H1 (cell line): ENCODE results near the gene THRB. TPM values are rescaled to one million over a fixed set of nuclear protein-coding genes. Genes with fewer than 3 reads are reported as not detected.

Experiments used
- CTCF ChIA-PET: fragments of 300-600 bp; sonication (Branson Sonifier 250); formaldehyde crosslinking; loops from one replicate; lab custom pipeline; 2021; ENCODE audit not compliant: partially characterized antibody; lab: Charles Lee
- POLR2A ChIA-PET: fragments of 300-600 bp; sonication (Branson Sonifier 250); formaldehyde crosslinking; loops from one replicate; lab custom pipeline; 2021; ENCODE audit warnings: inconsistent platforms; ENCODE audit not compliant: partially characterized antibody; lab: Charles Lee
- DNase-seq, 2 experiments: peaks; one replicate each; pipeline versions ENCODE4 v3.0.0 to v3.0.0-alpha.2; 2010 to 2022; ENCODE audit warnings: low spot score in 2 of 2, low read depth in 1 of 2, mixed read lengths in 1 of 2
- FAIRE-seq: peaks from 2 replicates; lab custom pipeline; 2011; peaks lifted over from hg19 to GRCh38; lab: Jason Lieb, UNC
- H2AFZ ChIP-seq: 2 replicates; pipeline ENCODE4 v1.8.1; 2012; ENCODE audit warnings: low read length, inconsistent platforms
- H2AK5ac ChIP-seq: 2 replicates; pipeline ENCODE4 v1.6.1; 2013; ENCODE audit warnings: low read depth, low read length
- H2BK120ac ChIP-seq: replicated peaks from 2 replicates; pipeline ENCODE3; 2013; ENCODE audit warnings: low read depth, low read length, inconsistent platforms
- H2BK12ac ChIP-seq: 2 replicates; pipeline ENCODE4 v1.6.1; 2013; ENCODE audit warnings: low read depth, low read length
- H2BK15ac ChIP-seq: 2 replicates; pipeline ENCODE4 v1.6.1; 2013; ENCODE audit warnings: low read length
- H2BK20ac ChIP-seq: 2 replicates; pipeline ENCODE4 v1.6.1; 2013; ENCODE audit warnings: low read length
- H2BK5ac ChIP-seq: 2 replicates; pipeline ENCODE4 v1.6.1; 2013; ENCODE audit warnings: low read depth, low read length
- H3K14ac ChIP-seq: 2 replicates; pipeline ENCODE4 v1.6.1; 2013; ENCODE audit warnings: inconsistent platforms; ENCODE audit not compliant: insufficient read length
- H3K18ac ChIP-seq: 2 replicates; pipeline ENCODE4 v1.6.1; 2013; ENCODE audit warnings: low read length; ENCODE audit errors: extremely low read depth
- H3K23ac ChIP-seq: 2 replicates; pipeline ENCODE4 v1.6.1; 2013; ENCODE audit warnings: inconsistent platforms; ENCODE audit not compliant: insufficient read length
- H3K23me2 ChIP-seq: 2 replicates; pipeline ENCODE4 v1.6.1; 2013; ENCODE audit warnings: low read depth, low read length
- H3K27ac ChIP-seq: 2 replicates; pipeline ENCODE4 v1.6.1; 2011; ENCODE audit warnings: low read depth, low read length, inconsistent platforms
- H3K27me3 ChIP-seq, 4 experiments: replicated peaks in 1 of 4; 1 replicate in 1 of 4; 2 replicates in 3 of 4; pipeline versions ENCODE4 v1.6.1 to v1.8.1; 2011 to 2013; ENCODE audit warnings: low read length in 3 of 4, mild to moderate bottlenecking in 3 of 4, inconsistent platforms in 2 of 4, mixed read lengths in 2 of 4, moderate library complexity in 1 of 4; ENCODE audit not compliant: control insufficient read depth in 3 of 4, insufficient read depth in 3 of 4; ENCODE audit errors: extremely low read depth in 1 of 4
- H3K36me3 ChIP-seq, 4 experiments: 2 replicates each; pipeline versions ENCODE4 v1.6.1 to v1.8.1; 2011 to 2013; ENCODE audit warnings: mild to moderate bottlenecking in 4 of 4, low read length in 3 of 4, moderate library complexity in 2 of 4, control low read depth in 1 of 4, inconsistent platforms in 1 of 4; ENCODE audit not compliant: insufficient read depth in 4 of 4, control insufficient read depth in 2 of 4
- H3K4ac ChIP-seq: replicated peaks from 2 replicates; pipeline ENCODE3; 2013; ENCODE audit warnings: low read length, low read depth, mixed read lengths, inconsistent platforms; ENCODE audit not compliant: insufficient read length
- H3K4me1 ChIP-seq, 4 experiments: replicated peaks in 1 of 4; 1 replicate in 1 of 4; 2 replicates in 3 of 4; pipeline versions ENCODE4 v1.6.1 to v1.8.1; 2011 to 2013; ENCODE audit warnings: low read length in 3 of 4, inconsistent platforms in 2 of 4, mixed read lengths in 1 of 4; ENCODE audit not compliant: insufficient read depth in 4 of 4, control insufficient read depth in 3 of 4
- H3K4me2 ChIP-seq, 2 experiments: 2 replicates each; pipeline versions ENCODE4 v1.6.1 to v1.8.1; 2011 to 2013; ENCODE audit warnings: low read depth in 2 of 2, low read length in 2 of 2, control low read depth in 1 of 2, inconsistent platforms in 1 of 2, mild to moderate bottlenecking in 1 of 2; ENCODE audit not compliant: insufficient read depth in 1 of 2
- H3K4me3 ChIP-seq, 4 experiments: fragments of 200-600, 300-600 bp in 1 of 4; sonication (generic), shearing (Covaris generic), sonication (Bioruptor Twin) in 1 of 4; 2 replicates each; pipeline versions ENCODE4 v1.5.1 to v1.8.1; 2011 to 2016; ENCODE audit warnings: low read length in 4 of 4, low read depth in 3 of 4, control low read depth in 2 of 4, inconsistent platforms in 2 of 4, mild to moderate bottlenecking in 2 of 4, mixed read lengths in 1 of 4, moderate library complexity in 1 of 4; ENCODE audit not compliant: insufficient read depth in 2 of 4; ENCODE audit errors: extremely low read depth in 1 of 4
- H3K56ac ChIP-seq: replicated peaks from 2 replicates; pipeline ENCODE3; 2013; ENCODE audit warnings: low read depth, mild to moderate bottlenecking, mixed read lengths, low read length, inconsistent platforms; ENCODE audit not compliant: insufficient read length
- H3K79me1 ChIP-seq: 2 replicates; pipeline ENCODE4 v1.6.1; 2013; ENCODE audit warnings: low read depth, low read length, control low read depth
- H3K79me2 ChIP-seq, 2 experiments: 2 replicates each; pipeline versions ENCODE4 v1.6.1 to v1.8.1; 2012 to 2013; ENCODE audit warnings: low read length in 2 of 2, mild to moderate bottlenecking in 2 of 2, inconsistent platforms in 1 of 2; ENCODE audit not compliant: insufficient read depth in 2 of 2, control insufficient read depth in 1 of 2
- H3K9ac ChIP-seq, 4 experiments: replicated peaks in 1 of 4; 1 replicate in 1 of 4; 2 replicates in 3 of 4; pipeline versions ENCODE4 v1.6.1 to v1.8.1; 2011 to 2013; ENCODE audit warnings: low read depth in 3 of 4, low read length in 3 of 4, control low read depth in 2 of 4, mild to moderate bottlenecking in 2 of 4, moderate library complexity in 2 of 4, inconsistent platforms in 1 of 4; ENCODE audit errors: extremely low read depth in 1 of 4
- H3K9me3 ChIP-seq, 2 experiments: 2 replicates each; pipeline versions ENCODE4 v1.6.1 to v1.8.1; 2012 to 2013; ENCODE audit warnings: mild to moderate bottlenecking in 2 of 2, moderate library complexity in 2 of 2, control low read depth in 1 of 2, inconsistent platforms in 1 of 2, low read depth in 1 of 2, low read length in 1 of 2, mixed read lengths in 1 of 2; ENCODE audit not compliant: insufficient read depth in 2 of 2
- H4K20me1 ChIP-seq, 2 experiments: replicated peaks in 1 of 2; 2 replicates each; pipeline versions ENCODE3 to v1.8.1; 2011 to 2013; ENCODE audit warnings: inconsistent platforms in 2 of 2, low read length in 2 of 2, mild to moderate bottlenecking in 1 of 2; ENCODE audit not compliant: insufficient read depth in 2 of 2, control insufficient read depth in 1 of 2
- H4K5ac ChIP-seq: 2 replicates; pipeline ENCODE4 v1.6.1; 2013; ENCODE audit warnings: low read length, low read depth, mixed read lengths, inconsistent platforms; ENCODE audit not compliant: insufficient read length
- H4K8ac ChIP-seq: 2 replicates; pipeline ENCODE4 v1.8.0; 2013; ENCODE audit warnings: mild to moderate bottlenecking, moderate library complexity, low read length, inconsistent platforms; ENCODE audit not compliant: insufficient read depth; ENCODE audit errors: extremely low read depth
- H4K91ac ChIP-seq: replicated peaks from 2 replicates; pipeline ENCODE3; 2013; ENCODE audit warnings: low read length, mixed read lengths, inconsistent platforms; ENCODE audit not compliant: insufficient read length
- MAFK ChIP-seq: IDR thresholded peaks from 2 replicates; pipeline ENCODE4 v1.6.1; 2012; ENCODE audit warnings: low read depth, mild to moderate bottlenecking, improper control_type of control experiment, low read length
- RAD21 ChIP-seq, 2 experiments: IDR thresholded peaks in 1 of 2; conservative IDR thresholded peaks in 1 of 2; 2 replicates each; pipeline ENCODE4 v1.6.1; 2011; ENCODE audit warnings: low read depth in 2 of 2, low read length in 2 of 2, improper control_type of control experiment in 1 of 2, inconsistent platforms in 1 of 2, mild to moderate bottlenecking in 1 of 2, moderate library complexity in 1 of 2
- RFX5 ChIP-seq: IDR thresholded peaks from 2 replicates; pipeline ENCODE4 v1.6.1; 2011; ENCODE audit warnings: low read depth, low read length, improper control_type of control experiment, borderline replicate concordance
- WGBS, 2 experiments: shearing (Covaris generic) in 1 of 2; methylation state at CpG; one replicate each; pipeline versions ENCODE4 v1.1.6 to v1.1.7; 2013 to 2015; ENCODE audit warnings: low lambda C conversion rate in 2 of 2, mixed read lengths in 2 of 2, inconsistent platforms in 1 of 2, low coverage in 1 of 2, missing lambda C conversion rate in 1 of 2; ENCODE audit not compliant: insufficient replicate concordance in 2 of 2, insufficient coverage in 1 of 2, insufficient read length in 1 of 2; ENCODE audit errors: extremely low coverage in 1 of 2, missing lambda C conversion rate in 1 of 2; 5-methylcytosine and 5-hydroxymethylcytosine counted together
- polyA plus RNA-seq, 7 experiments: library from polyadenylated mRNA; depleted of rRNA in 3 of 7; stranded (reverse) in 5 of 7; unstranded in 2 of 7; fragments of >200 nt in 5 of 7; fragments of 200-250 nt in 2 of 7; gene quantifications; 1 replicate in 5 of 7; 2 replicates in 1 of 7; 4 replicates in 1 of 7; pipeline versions ENCODE4 v1.2.1 to v1.2.3, GENCODE V29; 2011 to 2013; ENCODE audit warnings: missing spikeins in 2 of 7, mixed read lengths in 2 of 7
- total RNA-seq: library from RNA; stranded (reverse); fragmentation: NEBNext Ultra II Directional; extraction: Animal tissue kit (Norgen Biotek cat#: 25700); gene quantifications from 2 replicates; pipeline ENCODE4 v1.2.1, GENCODE V29; 2021

The THRB gene
- total and polyA plus RNA-seq, 2 of the 8 experiments (the other 6 are each of a cell fraction or from before 2014, with no cell fraction given) = 0.98 to 3.9 TPM

DNA sequence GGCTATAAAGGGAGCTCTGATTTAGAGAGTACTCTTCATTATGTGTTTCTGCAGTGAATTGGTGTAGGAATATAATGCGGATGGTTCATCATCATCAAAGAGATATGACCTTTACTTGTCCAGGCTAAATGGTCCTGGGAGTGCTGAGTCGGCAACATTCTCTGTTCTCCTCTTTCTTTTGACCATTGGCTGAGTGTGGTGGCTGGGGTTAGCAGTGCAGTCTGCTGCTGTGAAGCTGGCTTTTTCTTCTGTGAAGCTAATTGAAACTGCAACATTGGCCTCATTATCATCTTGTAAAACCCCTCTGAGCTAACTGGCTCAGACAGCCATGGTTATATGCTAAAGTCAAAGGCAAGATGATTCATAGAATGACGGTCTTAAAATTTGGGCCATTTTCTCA lies 83.8 kb downstream of the THRB start:
- no peaks in the 10 kb centered on the region for H3K23me2 ChIP-seq
- H2AFZ ChIP-seq = no peak overlapping the region
- H3K79me1 ChIP-seq = no peaks in the 10 kb centered on the region
- peak; percentile 39 for FAIRE-seq
- no peak overlapping the region for H2BK15ac ChIP-seq
- no peak overlapping the region for H3K23ac ChIP-seq
- H2BK120ac ChIP-seq = no peak overlapping the region
- TF ChIP-seq RAD21 (IDR thresholded peaks at IDR 0.05 in 1 of 2, conservative IDR thresholded peaks at IDR 0.05 in 1 of 2; ENCODE audit: low read depth in 2 of 2, low read length in 2 of 2) (peak in 1 of 2 experiments; percentile 16; a peak in 1 of 4 replicates), RFX5 (no peak), MAFK (peak; percentile 98)
- H3K9me3 ChIP-seq = no peaks in the 10 kb centered on the region
- H3K27ac ChIP-seq = no peak overlapping the region
- H3K4ac ChIP-seq = no peak overlapping the region
- no peak overlapping the region for H3K4me2 ChIP-seq
- ChIA-PET CTCF (interaction anchor here (1.2 to 1.3 kb wide), 2 partner anchors 9 to 10 kb away, joined by 3 to 4 read pairs; no protein-coding TSS in a partner anchor), POLR2A (no interaction called here)
- no peak overlapping the region for H4K5ac ChIP-seq
- H3K14ac ChIP-seq = no peak overlapping the region
- DNase-seq = no peak
- no peak overlapping the region for H4K91ac ChIP-seq
- H2BK20ac ChIP-seq = no peak overlapping the region
- H2BK12ac ChIP-seq = no peak overlapping the region
- H3K27me3 ChIP-seq = no peaks in the 10 kb centered on the region
- WGBS, 2 experiments = 91% methylated on average over 3 of the region's 3 CpGs; no CpG with 5 or more reads in 1 of the 2 experiments
- H3K18ac ChIP-seq = no peak overlapping the region
- no peaks in the 10 kb centered on the region for H4K20me1 ChIP-seq
- H3K9ac ChIP-seq = no peak overlapping the region
- H2BK5ac ChIP-seq = no peak overlapping the region
- no peak overlapping the region for H3K56ac ChIP-seq
- H2AK5ac ChIP-seq = no peak overlapping the region
- no peaks in the 10 kb centered on the region for H3K79me2 ChIP-seq
- no peaks in the 10 kb centered on the region for H3K36me3 ChIP-seq
- no peak overlapping the region for H3K4me3 ChIP-seq
- H3K4me1 ChIP-seq = no peaks in the 10 kb centered on the region; a peak in 1 of 7 replicates
- H4K8ac ChIP-seq = no peak overlapping the region
